RWPE2 (cell line): Measurements from ENCODE around the gene TAOK3.

Experiments used
- ATAC-seq: fragments of 200-7000 bp; cut with Tn5 transposase; 3 replicates; pipeline ENCODE4 v1.9.1; 2021; ENCODE audit warnings: low read depth
- DNase-seq: peaks from one replicate; pipeline ENCODE4 v3.0.0-alpha.2; 2020; ENCODE audit warnings: low spot score
- H3K27ac ChIP-seq: fragments of 450-650 bp; 2 replicates; pipeline ENCODE4 v1.5.1; 2017; ENCODE audit warnings: mild to moderate bottlenecking; ENCODE audit not compliant: poor library complexity, severe bottlenecking
- H3K27me3 ChIP-seq: fragments of 250-450 bp; sonication (Bioruptor Pico); 2 replicates; pipeline ENCODE4 v1.5.1; 2021; ENCODE audit warnings: mild to moderate bottlenecking, moderate library complexity; ENCODE audit not compliant: insufficient read depth, poor library complexity, severe bottlenecking
- H3K36me3 ChIP-seq: fragments of 250-450 bp; sonication (Bioruptor Pico); 2 replicates; pipeline ENCODE4 v1.5.1; 2020; ENCODE audit warnings: low read depth, mild to moderate bottlenecking, moderate library complexity
- H3K4me1 ChIP-seq: fragments of 250-450 bp; sonication (Bioruptor Pico); 2 replicates; pipeline ENCODE4 v1.5.1; 2021; ENCODE audit warnings: mild to moderate bottlenecking, moderate library complexity; ENCODE audit not compliant: insufficient read depth, poor library complexity, severe bottlenecking
- H3K4me3 ChIP-seq: fragments of 250-450 bp; sonication (Bioruptor Pico); 2 replicates; pipeline ENCODE4 v1.5.1; 2021; ENCODE audit warnings: mild to moderate bottlenecking, moderate library complexity; ENCODE audit not compliant: severe bottlenecking
- H3K9me3 ChIP-seq: fragments of 250-450 bp; sonication (Bioruptor Pico); 2 replicates; pipeline ENCODE4 v1.5.1; 2021; ENCODE audit warnings: mild to moderate bottlenecking, moderate library complexity; ENCODE audit not compliant: severe bottlenecking
- TF ChIP-seq, protein P1 (sequence below): fragments of 450-650 bp; IDR thresholded peaks from one replicate; pipeline ENCODE4 v1.5.1; 2017; ENCODE audit warnings: mild to moderate bottlenecking, moderate library complexity; ENCODE audit not compliant: poor library complexity, severe bottlenecking

TAOK3 gene

GRCh38 chr12:118327391-118327790 lies 45.3 kb downstream of the TAOK3 start:
- Histone ChIP-seq H3K4me3 (no peak overlapping the region), H3K4me1 (peaks cover 16% of the 10 kb centered on the region), H3K27me3 (no peaks in the 10 kb centered on the region), H3K27ac (no peak overlapping the region), H3K9me3 (no peaks in the 10 kb centered on the region), H3K36me3 (peaks cover 4% of the 10 kb centered on the region; the same call in 1 of the 2 replicates)
- ATAC-seq: no peak
- TF ChIP-seq, protein P1, sequence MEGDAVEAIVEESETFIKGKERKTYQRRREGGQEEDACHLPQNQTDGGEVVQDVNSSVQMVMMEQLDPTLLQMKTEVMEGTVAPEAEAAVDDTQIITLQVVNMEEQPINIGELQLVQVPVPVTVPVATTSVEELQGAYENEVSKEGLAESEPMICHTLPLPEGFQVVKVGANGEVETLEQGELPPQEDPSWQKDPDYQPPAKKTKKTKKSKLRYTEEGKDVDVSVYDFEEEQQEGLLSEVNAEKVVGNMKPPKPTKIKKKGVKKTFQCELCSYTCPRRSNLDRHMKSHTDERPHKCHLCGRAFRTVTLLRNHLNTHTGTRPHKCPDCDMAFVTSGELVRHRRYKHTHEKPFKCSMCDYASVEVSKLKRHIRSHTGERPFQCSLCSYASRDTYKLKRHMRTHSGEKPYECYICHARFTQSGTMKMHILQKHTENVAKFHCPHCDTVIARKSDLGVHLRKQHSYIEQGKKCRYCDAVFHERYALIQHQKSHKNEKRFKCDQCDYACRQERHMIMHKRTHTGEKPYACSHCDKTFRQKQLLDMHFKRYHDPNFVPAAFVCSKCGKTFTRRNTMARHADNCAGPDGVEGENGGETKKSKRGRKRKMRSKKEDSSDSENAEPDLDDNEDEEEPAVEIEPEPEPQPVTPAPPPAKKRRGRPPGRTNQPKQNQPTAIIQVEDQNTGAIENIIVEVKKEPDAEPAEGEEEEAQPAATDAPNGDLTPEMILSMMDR: no peak
- DNase-seq: no peak

DNA sequence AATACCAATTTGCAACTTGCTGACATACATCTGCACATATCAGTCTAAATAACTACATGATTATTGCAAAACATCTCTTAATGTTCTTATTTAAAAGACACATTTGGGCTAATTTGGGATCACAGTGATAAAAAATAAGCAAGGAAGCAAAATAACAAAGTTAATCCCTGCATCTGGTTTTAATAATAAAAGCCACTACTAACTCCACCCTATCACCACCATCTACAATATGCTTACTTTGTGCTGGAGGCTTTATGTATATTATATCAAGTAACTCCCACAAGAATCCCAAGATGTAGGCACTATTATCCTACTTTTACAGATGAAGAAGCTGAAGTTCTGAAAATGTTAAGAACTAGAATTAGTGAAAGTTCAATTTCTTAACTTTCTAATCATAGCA lies 45.7 kb downstream of the TAOK3 start:
- H3K9me3 ChIP-seq: no peaks in the 10 kb centered on the region
- H3K36me3 ChIP-seq: peaks cover 4% of the 10 kb centered on the region; the same call in 1 of the 2 replicates
- DNase-seq (no peak), ATAC-seq (no peak)
- no peak overlapping the region for H3K27ac ChIP-seq
- H3K4me1 ChIP-seq: peaks cover 17% of the 10 kb centered on the region
- TF ChIP-seq, protein P1: no peak
- H3K4me3 ChIP-seq: no peak overlapping the region
- H3K27me3 ChIP-seq: no peaks in the 10 kb centered on the region

DNA sequence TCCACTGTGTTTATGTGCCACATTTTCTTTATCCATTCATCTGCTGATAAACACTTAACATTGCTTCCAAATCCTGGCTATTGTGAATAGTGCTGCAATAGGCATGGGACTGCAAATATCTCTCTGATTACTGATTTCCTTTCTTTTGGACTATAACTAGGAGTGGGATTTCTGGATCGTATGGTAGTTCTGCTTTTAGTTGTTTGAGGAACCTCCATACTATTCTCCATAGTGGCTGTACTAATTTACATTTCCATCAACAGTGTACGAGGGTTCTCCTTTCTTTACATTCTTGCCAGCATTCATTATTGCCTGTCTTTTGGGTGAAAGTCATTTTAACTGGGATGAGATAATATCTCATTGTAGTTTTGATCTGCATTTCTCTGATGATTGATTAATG lies 47.6 kb downstream of the TAOK3 start:
- ATAC-seq (no peak), DNase-seq (no peak)
- H3K27me3 ChIP-seq: no peaks in the 10 kb centered on the region
- H3K4me1 ChIP-seq: peaks cover 22% of the 10 kb centered on the region
- no peak overlapping the region for H3K4me3 ChIP-seq
- H3K27ac ChIP-seq: no peak overlapping the region
- no peaks in the 10 kb centered on the region for H3K9me3 ChIP-seq
- TF ChIP-seq, protein P1: no peak
- H3K36me3 ChIP-seq: peaks cover 8% of the 10 kb centered on the region; the same call in 1 of the 2 replicates

GRCh38 chr12:118319627-118320026 lies 53.1 kb downstream of the TAOK3 start:
- Histone ChIP-seq H3K27ac (no peak overlapping the region), H3K36me3 (peaks cover 4% of the 10 kb centered on the region), H3K4me3 (no peak overlapping the region), H3K27me3 (no peaks in the 10 kb centered on the region), H3K9me3 (no peaks in the 10 kb centered on the region), H3K4me1 (peaks cover 33% of the 10 kb centered on the region)
- TF ChIP-seq, protein P1: no peak
- DNase-seq (no peak), ATAC-seq (no peak)

DNA sequence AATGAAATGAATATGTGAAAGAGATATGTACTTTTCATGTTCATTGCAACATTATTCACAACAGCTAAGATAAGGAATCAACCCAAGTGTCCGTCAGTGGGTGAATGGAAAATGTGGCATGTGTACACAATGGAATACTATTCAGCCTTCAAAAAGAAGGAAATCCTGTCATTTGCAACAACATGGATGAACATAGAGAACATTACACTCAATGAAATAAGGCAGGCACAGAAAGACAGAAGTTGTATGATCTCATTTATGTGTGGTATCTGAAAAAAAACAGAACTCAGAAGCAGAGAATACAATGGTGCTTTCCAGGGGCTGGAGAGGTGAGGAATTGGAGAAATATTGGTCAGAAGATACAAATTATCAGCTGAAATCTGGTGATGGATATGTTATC lies 54.0 kb downstream of the TAOK3 start:
- Histone ChIP-seq H3K4me3 (no peak overlapping the region), H3K27me3 (no peaks in the 10 kb centered on the region), H3K9me3 (no peaks in the 10 kb centered on the region), H3K36me3 (peaks cover 7% of the 10 kb centered on the region), H3K27ac (no peak overlapping the region), H3K4me1 (peaks cover 33% of the 10 kb centered on the region)
- TF ChIP-seq, protein P1: no peak
- no peak for DNase-seq
- ATAC-seq: no peak
